NCI-H1436 (cell line): ENCODE measurements around the gene PARD3B.

ENCODE experiments used
- DNase-seq: peaks from one replicate; lab custom pipeline; 2025; lab: John Stamatoyannopoulos, UW

The PARD3B gene

GRCh38 chr2:205657579-205657978, 1112.3 kb downstream of the PARD3B start:
- no peak for DNase-seq

GRCh38 chr2:205658068-205658467, 1112.8 kb downstream of the PARD3B start:
- DNase-seq: no peak

GRCh38 chr2:205658572-205658971, 1113.3 kb downstream of the PARD3B start:
- DNase-seq: no peak

GRCh38 chr2:205659922-205660321, 1114.6 kb downstream of the PARD3B start:
- no peak for DNase-seq

GRCh38 chr2:205660521-205661124, 1115.3 kb downstream of the PARD3B start:
- DNase-seq: no peak

- DNase-seq: no peak
Observed at GRCh38 chr2:205661281-205661680, 1116.0 kb downstream of the PARD3B start.

GRCh38 chr2:205662206-205662965, 1117.1 kb downstream of the PARD3B start:
- no peak for DNase-seq

- no peak for DNase-seq
Observed at GRCh38 chr2:205665791-205666190, 1120.5 kb downstream of the PARD3B start.
